Stimulated activated naive CD8-positive, alpha-beta T cell treated with anti-CD3 and anti-CD28 coated beads, Interleukin-15, Interleukin-2, amounts not matched to agents 100 U/mL and 50 U/mL, for 24 hours (primary cell): ENCODE data around the gene FRMD4A.
"Not testable (repeated sequence)": the region's sequence is repeated elsewhere in the genome, so short reads cannot be mapped to it uniquely, and the experiment has no call there.

Source experiments
- ATAC-seq: fragments of 150-1000 bp; cut with Tn5 transposase; one replicate; pipeline ENCODE4 v1.10.0; 2021
- DNase-seq: peaks from one replicate; pipeline ENCODE4 v3.0.0; 2021

FRMD4A gene

GRCh38 chr10:13909516-13910258 is 421.0 kb downstream of the FRMD4A start:
- DNase-seq (no peak), ATAC-seq (no peak)

DNA sequence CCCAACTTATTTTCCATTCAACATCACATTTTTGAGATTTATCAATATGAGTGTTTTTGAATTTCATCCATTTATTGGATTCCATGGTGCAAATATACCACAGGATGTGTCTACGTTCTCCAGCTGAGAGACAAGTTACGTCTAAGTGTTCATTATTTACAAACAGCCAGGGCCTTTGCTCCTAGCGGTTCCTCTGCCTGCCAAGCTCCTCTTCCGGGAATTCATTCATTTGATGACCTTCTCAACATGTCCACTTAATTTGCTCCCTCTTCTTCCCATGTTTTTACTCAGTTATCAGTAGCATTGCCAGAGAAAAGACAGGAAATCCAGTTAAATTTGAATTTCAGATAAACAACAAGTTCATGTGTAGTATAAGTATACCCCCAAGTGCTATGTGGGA is 422.2 kb downstream of the FRMD4A start:
- no peak for ATAC-seq
- no peak for DNase-seq

GRCh38 chr10:13907570-13907969 is 423.2 kb downstream of the FRMD4A start:
- peak; percentile 46 for ATAC-seq
- no peak for DNase-seq

- DNase-seq, result no peak
- no peak for ATAC-seq
Measured at GRCh38 chr10:13905281-13905680, 425.4 kb downstream of the FRMD4A start.

- no peak for ATAC-seq
- no peak for DNase-seq
Measured at GRCh38 chr10:13904064-13904463, 426.7 kb downstream of the FRMD4A start.

GRCh38 chr10:13902868-13903587 is 427.7 kb downstream of the FRMD4A start:
- DNase-seq, result no peak
- ATAC-seq, result no peak

GRCh38 chr10:13899941-13900340 is 430.8 kb downstream of the FRMD4A start:
- DNase-seq, result no peak

DNA sequence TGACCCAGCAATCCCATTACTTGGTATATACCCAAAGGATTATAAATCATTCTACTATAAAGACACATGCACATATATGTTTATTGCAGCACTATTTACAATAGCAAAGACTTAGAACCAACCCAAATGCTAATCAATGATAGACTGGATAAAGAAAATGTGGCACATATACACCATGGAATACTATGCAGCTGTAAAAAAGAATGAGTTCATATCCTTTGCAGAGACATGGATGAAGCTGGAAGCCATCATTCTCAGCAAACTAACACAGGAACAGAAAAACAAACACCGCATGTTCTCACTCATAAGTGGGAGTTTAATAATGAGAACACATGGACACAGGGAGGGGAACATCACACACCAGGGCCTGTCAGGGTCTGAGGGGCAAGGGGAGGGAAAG is 434.6 kb downstream of the FRMD4A start:
- ATAC-seq, DNase-seq: not testable (repeated sequence)

More at GRCh38 chr10:13899941-13900340, 430.8 kb downstream of the FRMD4A start:
- no peak for ATAC-seq

- no peak for ATAC-seq
- no peak for DNase-seq
Measured at GRCh38 chr10:13894412-13895093, 436.2 kb downstream of the FRMD4A start.

- no peak for ATAC-seq
- DNase-seq, result no peak
Measured at GRCh38 chr10:13893926-13894325, 436.8 kb downstream of the FRMD4A start.

GRCh38 chr10:13892871-13893270 is 437.9 kb downstream of the FRMD4A start:
- DNase-seq, result no peak

DNA sequence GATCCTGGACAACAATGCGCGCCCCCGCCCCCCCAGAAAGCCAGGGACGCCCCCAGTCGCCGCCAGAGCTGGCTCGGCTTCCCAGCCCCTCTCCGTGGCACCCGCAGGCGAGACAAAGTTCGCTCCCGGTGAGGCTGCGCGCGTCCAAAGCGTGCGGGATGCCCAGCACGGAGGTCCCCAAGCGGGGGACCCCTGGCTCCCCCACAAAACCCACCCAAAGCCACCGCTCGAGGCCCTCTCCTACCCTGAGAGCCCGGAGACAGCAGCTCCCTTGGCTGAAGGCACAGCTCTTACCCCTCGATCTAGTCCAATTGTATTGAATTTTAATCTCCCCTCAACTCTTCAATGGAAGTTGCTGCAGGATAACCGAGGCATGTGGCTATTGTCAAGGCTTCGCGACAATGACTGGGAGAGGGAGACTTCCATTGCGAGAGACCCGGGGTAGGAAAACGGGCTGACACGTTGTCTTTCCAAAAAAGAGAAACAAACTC is 438.7 kb downstream of the FRMD4A start:
- DNase-seq, result no peak

More at GRCh38 chr10:13892871-13893270, 437.9 kb downstream of the FRMD4A start:
- no peak for ATAC-seq

DNA sequence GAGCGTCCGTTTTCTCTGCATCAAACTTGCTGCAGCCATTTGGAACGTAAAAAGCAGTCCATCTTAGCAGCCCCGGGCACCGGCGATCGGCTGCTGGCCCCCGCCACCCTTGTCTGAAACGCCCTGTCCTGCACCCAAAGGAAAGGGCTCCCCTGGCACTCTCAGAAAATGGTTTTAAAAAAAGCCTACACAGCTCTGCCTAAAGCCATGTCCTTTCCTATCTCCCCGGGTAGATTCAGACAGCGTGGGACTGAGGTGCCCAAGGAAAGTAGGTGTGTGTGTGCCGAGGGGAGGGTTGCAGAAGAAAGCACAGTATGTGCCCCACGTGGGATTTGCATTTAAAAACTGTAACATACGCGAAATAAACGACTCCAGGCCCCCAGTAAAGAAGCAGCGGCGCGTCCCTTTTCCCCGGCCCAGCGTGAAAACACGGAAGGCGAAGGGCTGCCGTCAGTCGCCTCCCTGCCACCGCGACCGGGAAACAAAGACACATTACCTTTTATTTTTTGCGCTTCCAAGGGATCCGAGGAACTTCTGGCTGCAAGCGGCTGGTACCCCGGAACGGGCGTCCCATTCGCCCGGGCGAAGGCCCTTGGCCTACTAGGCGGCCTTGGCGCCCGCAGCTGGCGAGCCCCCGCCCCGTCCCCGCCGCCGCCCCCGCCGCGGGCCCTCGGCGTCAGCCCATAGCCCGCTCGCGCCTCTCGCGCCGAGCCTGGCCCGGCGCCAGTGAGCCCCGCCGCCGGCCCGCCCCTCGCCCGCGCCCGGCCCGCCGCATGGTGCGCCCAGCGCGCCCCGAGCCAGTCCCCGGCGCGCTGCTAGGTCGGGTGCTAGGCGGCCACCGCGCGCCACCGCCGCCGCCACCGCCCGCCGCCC is 439.4 kb downstream of the FRMD4A start:
- ATAC-seq, result peak; percentile 40

More for the DNA sequence above, 438.7 kb downstream of the FRMD4A start:
- ATAC-seq, result peak; percentile 14

GRCh38 chr10:13890233-13891127 is 440.2 kb downstream of the FRMD4A start:
- no peak for DNase-seq
- ATAC-seq, result no peak

More for the DNA sequence above, 439.4 kb downstream of the FRMD4A start:
- peak; percentile 30 for DNase-seq

- DNase-seq (no peak), ATAC-seq (no peak)
Measured at GRCh38 chr10:13887761-13888160, 443.0 kb downstream of the FRMD4A start.

DNA sequence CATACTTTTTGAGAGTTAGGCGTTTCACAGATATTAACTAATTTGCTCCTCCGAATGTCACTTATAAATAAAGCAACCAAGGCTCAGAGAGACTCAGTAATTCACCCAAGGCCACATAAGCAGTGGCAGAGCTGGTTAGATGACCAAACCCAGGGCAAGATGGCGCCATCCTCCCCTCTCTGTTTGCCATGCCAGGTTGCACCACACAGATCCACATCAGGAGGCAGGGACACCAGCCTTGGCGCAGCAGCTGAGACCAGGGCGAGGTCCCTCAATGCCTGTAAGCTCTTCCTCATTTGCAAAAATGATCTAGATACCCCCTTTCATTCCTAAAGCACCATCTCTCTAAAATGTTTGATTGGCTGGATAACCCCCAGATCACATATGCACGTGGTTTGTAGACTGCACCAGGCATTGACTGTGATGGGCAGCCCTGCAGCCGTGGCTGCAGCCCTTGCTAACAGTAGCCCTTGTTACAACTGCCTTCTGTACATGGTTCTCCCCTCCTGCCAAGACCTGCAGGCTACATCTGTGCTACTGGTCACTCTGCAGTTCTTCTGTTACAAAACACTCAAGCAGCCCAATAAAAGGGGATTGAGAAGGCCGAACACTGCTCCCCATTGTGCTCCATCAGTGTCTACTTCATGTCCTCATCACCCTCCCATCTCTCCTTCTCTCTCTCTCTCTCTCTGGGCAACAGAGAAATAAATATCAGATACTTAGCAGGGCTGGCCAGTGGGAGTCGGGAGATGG is 445.3 kb downstream of the FRMD4A start:
- ATAC-seq (no peak), DNase-seq (no peak)

- ATAC-seq, result no peak
- no peak for DNase-seq
Measured at GRCh38 chr10:13883636-13884444, 446.9 kb downstream of the FRMD4A start.

GRCh38 chr10:13882119-13882711 is 448.5 kb downstream of the FRMD4A start:
- ATAC-seq (no peak), DNase-seq (no peak)

- no peak for DNase-seq
- no peak for ATAC-seq
Measured at GRCh38 chr10:13880760-13881159, 450.0 kb downstream of the FRMD4A start.
